Endothelial cell of umbilical vein (primary cell): ENCODE results near the gene LHFPL6. TPM values are rescaled to one million over a fixed set of nuclear protein-coding genes. Genes with fewer than 3 reads are reported as not detected.

ENCODE experiments used
- BruUV-seq: library from RNA; stranded (reverse); fragments of 400-500 nt; replicated peaks from 2 replicates; lab custom pipeline; 2021; lab: Mats Ljungman, UMichigan
- CTCF ChIA-PET: fragments of 300-600, 350-600 bp; sonication (Branson Sonifier 250); formaldehyde crosslinking; loops from one replicate; lab custom pipeline; 2021; ENCODE audit warnings: antibody characterized with exemption, inconsistent platforms; lab: Charles Lee
- POLR2A ChIA-PET: fragments of 300-600, 350-600 bp; sonication (Branson Sonifier 250); formaldehyde crosslinking; loops from one replicate; lab custom pipeline; 2021; ENCODE audit warnings: antibody characterized with exemption, inconsistent platforms; lab: Charles Lee
- DNase-seq: peaks from one replicate; pipeline ENCODE4 v3.0.0-alpha.2; 2011; ENCODE audit warnings: low read depth, low spot score
- FAIRE-seq: peaks from 2 replicates; lab custom pipeline; 2011; peaks lifted over from hg19 to GRCh38; lab: Jason Lieb, UNC
- H2AFZ ChIP-seq: 2 replicates; pipeline ENCODE4 v1.6.0; 2012; ENCODE audit warnings: low read depth, low read length, control low read depth, inconsistent platforms
- H3K27ac ChIP-seq: 2 replicates; pipeline ENCODE4 v1.5.1; 2011; ENCODE audit warnings: low read depth, mild to moderate bottlenecking, control low read depth, low read length, moderate library complexity; ENCODE audit not compliant: insufficient read depth
- H3K27me3 ChIP-seq, 2 experiments: 2 replicates each; pipeline versions ENCODE4 v1.6.0 to v1.6.1; 2011; ENCODE audit warnings: low read length in 2 of 2, mixed read lengths in 1 of 2; ENCODE audit not compliant: control insufficient read depth in 2 of 2, insufficient read depth in 2 of 2
- H3K36me3 ChIP-seq, 2 experiments: 2 replicates in 1 of 2; 3 replicates in 1 of 2; pipeline ENCODE4 v1.5.1; 2011; ENCODE audit warnings: low read length in 2 of 2, mild to moderate bottlenecking in 1 of 2, moderate library complexity in 1 of 2; ENCODE audit not compliant: control insufficient read depth in 2 of 2, insufficient read depth in 2 of 2; ENCODE audit errors: extremely low read depth in 1 of 2
- H3K4me1 ChIP-seq: 3 replicates; pipeline ENCODE4 v1.5.1; 2011; ENCODE audit warnings: mild to moderate bottlenecking, low read length; ENCODE audit not compliant: control insufficient read depth, insufficient read depth; ENCODE audit errors: extremely low read depth
- H3K4me2 ChIP-seq: 2 replicates; pipeline ENCODE4 v1.6.1; 2011; ENCODE audit warnings: low read length, control low read depth, mixed read lengths; ENCODE audit not compliant: insufficient read depth
- H3K4me3 ChIP-seq, 3 experiments: fragments of 200-600 bp in 1 of 3; sonication (generic), shearing (Covaris generic) in 1 of 3; replicated peaks in 1 of 3; 2 replicates each; pipeline ENCODE4 v1.5.1; 2011 to 2016; ENCODE audit warnings: control low read depth in 3 of 3, low read length in 3 of 3, mild to moderate bottlenecking in 2 of 3, inconsistent platforms in 1 of 3, low read depth in 1 of 3, moderate library complexity in 1 of 3; ENCODE audit not compliant: insufficient read depth in 1 of 3
- H3K79me2 ChIP-seq: 2 replicates; pipeline ENCODE4 v1.6.0; 2012; ENCODE audit warnings: low read length, inconsistent platforms; ENCODE audit not compliant: control insufficient read depth, insufficient read depth
- H3K9ac ChIP-seq: replicated peaks from 2 replicates; pipeline ENCODE3; 2011; ENCODE audit warnings: low read length, control low read depth; ENCODE audit not compliant: insufficient read depth; ENCODE audit errors: extremely low read depth
- H3K9me1 ChIP-seq: replicated peaks from 3 replicates; pipeline ENCODE4 v1.6.0; 2011; ENCODE audit warnings: mild to moderate bottlenecking, low read length; ENCODE audit not compliant: control insufficient read depth, insufficient read depth; ENCODE audit errors: extremely low read depth
- H3K9me3 ChIP-seq: replicated peaks from 2 replicates; pipeline ENCODE4 v1.5.1; 2012; ENCODE audit warnings: low read length, inconsistent platforms; ENCODE audit not compliant: control insufficient read depth, insufficient read depth
- H4K20me1 ChIP-seq: replicated peaks from 2 replicates; pipeline ENCODE3; 2011; ENCODE audit warnings: mild to moderate bottlenecking, low read length; ENCODE audit not compliant: control insufficient read depth, insufficient read depth; ENCODE audit errors: extremely low read depth
- CTCF ChIP-seq, 2 donors: IDR thresholded peaks; 1 replicate in 1 of 2; 2 replicates in 1 of 2; pipeline ENCODE4 v1.5.1; 2011; ENCODE audit warnings: low read length in 2 of 2, mild to moderate bottlenecking in 2 of 2, moderate library complexity in 2 of 2, control low read depth in 1 of 2, inconsistent platforms in 1 of 2, low read depth in 1 of 2; ENCODE audit not compliant: insufficient read depth in 1 of 2; ENCODE audit errors: extremely low read depth in 1 of 2
- EZH2 ChIP-seq: IDR thresholded peaks from 2 replicates; pipeline ENCODE4 v1.6.1; 2012; ENCODE audit warnings: borderline replicate concordance, low read depth, mild to moderate bottlenecking, moderate library complexity, low read length, inconsistent platforms; ENCODE audit not compliant: severe bottlenecking
- FOS ChIP-seq: IDR thresholded peaks from 2 replicates; pipeline ENCODE4 v1.6.1; 2011; ENCODE audit warnings: mild to moderate bottlenecking, low read length, moderate library complexity, borderline replicate concordance; ENCODE audit not compliant: insufficient read depth
- GATA2 ChIP-seq: IDR thresholded peaks from 2 replicates; pipeline ENCODE4 v1.7.0; 2011; ENCODE audit warnings: low read depth, mild to moderate bottlenecking, moderate library complexity, mixed read lengths, low read length; ENCODE audit not compliant: insufficient read length, insufficient read depth
- JUN ChIP-seq: IDR thresholded peaks from 2 replicates; pipeline ENCODE4 v1.6.1; 2011; ENCODE audit warnings: borderline replicate concordance, low read depth; ENCODE audit not compliant: insufficient read length, insufficient read depth
- MAX ChIP-seq: IDR thresholded peaks from 2 replicates; pipeline ENCODE4 v1.6.1; 2011; ENCODE audit not compliant: insufficient read depth, insufficient read length
- POLR2A ChIP-seq: IDR thresholded peaks from 2 replicates; pipeline ENCODE4 v1.6.1; 2012; ENCODE audit warnings: low read depth, mild to moderate bottlenecking, control low read depth, low read length
- POLR2AphosphoS5 ChIP-seq: IDR thresholded peaks from 2 replicates; pipeline ENCODE4 v1.6.1; 2012; ENCODE audit warnings: low read depth, mild to moderate bottlenecking, control low read depth, low read length, moderate library complexity; ENCODE audit not compliant: insufficient read depth
- dilution Hi-C: fragments of 300-500 bp; cut with MboI; formaldehyde crosslinking; loops from one replicate; pipeline ENCODE4 v1.15.0; 2019; ENCODE audit warnings: low sequenced_read_pairs; ENCODE audit not compliant: extremely low pct_ligation_motif_present
- intact Hi-C: fragments of 100-400 bp; cut with micrococcal nuclease; formaldehyde crosslinking; loops from one replicate; pipeline ENCODE4 v1.10.0; 2022
- polyA plus RNA-seq, 4 experiments: library from polyadenylated mRNA; depleted of rRNA in 3 of 4; stranded (reverse) in 3 of 4; unstranded in 1 of 4; fragments of >200 nt; gene quantifications; 2 replicates each; pipeline versions ENCODE4 v1.2.1 to v1.2.3, GENCODE V29; 2011 to 2012; ENCODE audit warnings: missing spikeins in 1 of 4
- total RNA-seq: library from RNA; stranded (reverse); gene quantifications from 2 replicates; pipeline ENCODE4 v1.2.3, GENCODE V29; 2021

LHFPL6 gene
- total and polyA plus RNA-seq, 2 donors (not counting 3 experiments of a cell fraction or from before 2014, with no cell fraction given) = 17.5 to 19.4 TPM

- Histone ChIP-seq H3K79me2 (no peaks in the 10 kb centered on the region), H3K9me3 (no peaks in the 10 kb centered on the region), H3K27me3 (no peaks in the 10 kb centered on the region), H3K4me3 (no peak overlapping the region), H2AFZ (no peak overlapping the region), H3K4me1 (peaks cover 15% of the 10 kb centered on the region), H3K36me3 (no peaks in the 10 kb centered on the region), H3K4me2 (no peak overlapping the region), H3K9me1 (no peaks in the 10 kb centered on the region), H4K20me1 (no peaks in the 10 kb centered on the region), H3K9ac (no peak overlapping the region), H3K27ac (no peak overlapping the region)
- no TSS peak for BruUV-seq
- TF ChIP-seq FOS (no peak), MAX (no peak), GATA2 (no peak), JUN (no peak), EZH2 (no peak), POLR2AphosphoS5 (no peak), CTCF (IDR thresholded peaks at IDR 0.05; ENCODE audit: extremely low read depth in 1 of 2, insufficient read depth in 1 of 2, low read depth in 1 of 2, low read length in 2 of 2) (no peak), POLR2A (no peak)
- POLR2A ChIA-PET = no interaction called here
- FAIRE-seq (no peak), DNase-seq (no peak)
- dilution Hi-C loops (no loop called here), intact Hi-C loops (no loop called here)
- CTCF ChIA-PET = no interaction called here
Measured at GRCh38 chr13:39531646-39532045, 71.3 kb downstream of the LHFPL6 start.
